ENCODE results near the gene MYO3B. TPM values are rescaled to one million over a fixed set of nuclear protein-coding genes. Genes with fewer than 3 reads are reported as not detected.
"Not testable (repeated sequence)": the region's sequence is repeated elsewhere in the genome, so short reads cannot be mapped to it uniquely, and the experiment has no call there.

MYO3B gene
- total RNA-seq, 1 experiment from 2014 or later, result 4.4 TPM

DNA sequence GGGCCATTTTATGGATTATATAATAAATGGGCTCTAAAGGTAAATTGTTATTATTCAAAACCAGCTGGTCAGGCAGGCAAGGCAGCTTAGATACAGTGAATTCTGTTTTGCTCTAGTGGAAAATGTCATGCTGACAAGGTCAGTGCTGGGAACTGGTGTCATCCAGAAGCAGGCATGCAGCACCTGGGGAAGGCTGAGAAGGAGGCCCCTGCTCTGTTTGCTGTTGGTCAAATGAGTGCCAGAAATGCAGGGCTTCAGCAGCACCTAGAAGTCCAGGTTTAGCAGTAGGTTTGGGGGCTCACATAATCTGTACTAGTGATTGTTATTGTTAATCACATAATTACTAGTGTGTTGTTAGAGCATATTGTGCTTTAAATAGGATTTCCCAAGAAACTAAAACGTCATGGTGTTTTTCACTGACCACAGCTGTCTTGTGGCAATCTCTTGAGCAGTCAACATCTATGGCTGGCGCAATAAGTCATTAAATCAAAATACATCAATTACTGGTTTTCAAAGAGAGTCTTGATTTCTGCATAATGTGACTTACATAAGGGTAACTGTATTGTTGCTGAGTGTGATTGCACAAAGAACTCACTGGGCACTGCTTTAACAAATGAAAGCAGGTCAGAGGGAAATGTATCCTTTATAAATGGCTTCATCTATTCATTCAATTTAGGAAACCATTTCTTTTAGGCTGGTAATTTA is 99.1 kb downstream of the MYO3B start:
- no peaks in the 10 kb centered on the region for H3K4me1 ChIP-seq (ENCODE audit: low read length)
- H3K9me2 ChIP-seq (replicated peaks; ENCODE audit: insufficient read depth, low read length), result no peaks in the 10 kb centered on the region
- no peaks in the 10 kb centered on the region for H3K27me3 ChIP-seq (ENCODE audit: low read length)
- H3K27ac ChIP-seq (ENCODE audit: low read length), result no peak overlapping the region
- no peaks in the 10 kb centered on the region for H3K36me3 ChIP-seq (ENCODE audit: insufficient read depth, low read length)
- H3K4me2 ChIP-seq (ENCODE audit: low read depth, low read length, poor library complexity, severe bottlenecking), result no peak overlapping the region
- no peaks in the 10 kb centered on the region for H3K79me2 ChIP-seq (ENCODE audit: low read length)
- no peak for DNase-seq
- H4K20me1 ChIP-seq (ENCODE audit: insufficient read depth, low read depth, low read length), result no peaks in the 10 kb centered on the region
- H3K9me3 ChIP-seq (ENCODE audit: low read length), result no peaks in the 10 kb centered on the region
- H3K9ac ChIP-seq (ENCODE audit: low read length), result no peak overlapping the region
- no peak overlapping the region for H3K4me3 ChIP-seq (ENCODE audit: low read length)
- no peak overlapping the region for H2AFZ ChIP-seq (ENCODE audit: low read length)

DNA sequence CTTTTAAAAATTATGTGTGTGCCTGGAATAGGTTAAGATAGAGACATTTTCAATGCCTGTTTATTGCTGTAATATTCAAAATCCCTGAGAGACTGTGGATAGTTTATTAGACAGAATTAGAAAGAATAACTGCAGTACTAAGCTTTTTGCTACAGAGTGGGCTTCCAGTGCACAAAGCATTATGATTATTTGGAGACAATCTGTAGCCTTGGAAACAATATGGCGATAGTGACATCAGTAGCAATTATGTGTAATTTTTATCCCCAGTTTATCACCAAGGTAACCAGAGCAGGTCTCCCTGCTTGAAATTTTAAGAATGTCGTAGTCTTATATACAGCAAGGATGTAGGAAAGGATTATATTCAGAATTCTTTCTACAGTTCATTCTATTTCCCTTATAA is 100.0 kb downstream of the MYO3B start:
- no peaks in the 10 kb centered on the region for H3K79me2 ChIP-seq (ENCODE audit: low read length)
- no peak overlapping the region for H3K4me3 ChIP-seq (ENCODE audit: low read length)
- H4K20me1 ChIP-seq (ENCODE audit: insufficient read depth, low read depth, low read length), result no peaks in the 10 kb centered on the region
- H3K27me3 ChIP-seq (ENCODE audit: low read length), result no peaks in the 10 kb centered on the region
- H3K4me2 ChIP-seq (ENCODE audit: low read depth, low read length, poor library complexity, severe bottlenecking), result no peak overlapping the region
- peaks cover under 1% of the 10 kb centered on the region for H3K4me1 ChIP-seq (ENCODE audit: low read length)
- H3K9me3 ChIP-seq (ENCODE audit: low read length), result no peaks in the 10 kb centered on the region
- H3K9ac ChIP-seq (ENCODE audit: low read length), result no peak overlapping the region
- no peaks in the 10 kb centered on the region for H3K9me2 ChIP-seq (replicated peaks; ENCODE audit: insufficient read depth, low read length)
- no peak overlapping the region for H3K27ac ChIP-seq (ENCODE audit: low read length)
- no peak overlapping the region for H2AFZ ChIP-seq (ENCODE audit: low read length)
- H3K36me3 ChIP-seq (ENCODE audit: insufficient read depth, low read length), result no peaks in the 10 kb centered on the region
- no peak for DNase-seq

DNA sequence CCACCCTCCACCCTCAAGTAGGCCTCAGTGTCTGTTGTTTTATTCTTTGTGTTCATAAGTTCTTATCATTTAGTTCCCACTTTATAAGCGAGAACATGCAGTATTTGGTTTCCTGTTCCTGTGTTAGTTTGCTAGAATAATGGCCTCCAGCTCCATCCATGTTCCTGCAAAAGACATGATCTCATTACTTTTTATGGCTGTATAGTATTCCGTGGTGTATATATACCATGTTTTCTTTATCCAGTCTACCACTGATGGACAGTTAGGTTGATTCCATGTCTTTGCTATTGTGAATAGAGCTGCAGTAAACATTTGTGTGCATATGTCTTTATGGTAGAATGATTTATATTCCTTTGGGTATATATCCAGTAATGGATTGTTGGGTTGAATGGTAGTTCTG is 101.7 kb downstream of the MYO3B start:
- not testable (repeated sequence) for H3K4me2 ChIP-seq (ENCODE audit: low read depth, low read length, poor library complexity, severe bottlenecking); H2AFZ ChIP-seq (ENCODE audit: low read length); H3K4me3 ChIP-seq (ENCODE audit: low read length); H3K27ac ChIP-seq (ENCODE audit: low read length); H4K20me1 ChIP-seq (ENCODE audit: insufficient read depth, low read depth, low read length); DNase-seq; H3K27me3 ChIP-seq (ENCODE audit: low read length); H3K9me3 ChIP-seq (ENCODE audit: low read length); H3K9me2 ChIP-seq (replicated peaks; ENCODE audit: insufficient read depth, low read length); H3K9ac ChIP-seq (ENCODE audit: low read length); H3K79me2 ChIP-seq (ENCODE audit: low read length); H3K36me3 ChIP-seq (ENCODE audit: insufficient read depth, low read length)
- H3K4me1 ChIP-seq (ENCODE audit: low read length), result peaks cover 11% of the 10 kb centered on the region

DNA sequence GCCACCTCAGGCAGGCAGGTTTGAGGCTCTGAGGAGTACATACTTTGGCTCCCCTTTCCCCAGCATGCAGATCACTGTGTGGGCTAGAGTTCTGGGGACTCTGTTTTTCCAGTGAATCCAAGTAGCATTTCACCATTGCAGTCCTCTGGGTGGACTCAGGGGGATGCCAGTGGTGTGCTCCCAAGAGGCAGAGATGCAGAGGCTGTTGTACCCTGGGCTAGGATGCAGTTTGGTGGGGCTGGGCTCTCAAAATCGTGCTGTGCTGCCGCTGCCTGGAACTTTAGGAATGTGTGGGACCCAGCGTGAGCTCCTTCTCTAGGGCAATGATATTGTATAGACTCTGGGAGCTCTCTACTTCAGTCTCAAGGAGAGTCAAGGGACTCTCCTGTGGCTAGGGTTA is 104.9 kb downstream of the MYO3B start:
- Histone ChIP-seq H3K9ac (ENCODE audit: low read length) (no peak overlapping the region), H3K9me3 (ENCODE audit: low read length) (no peaks in the 10 kb centered on the region), H3K36me3 (ENCODE audit: insufficient read depth, low read length) (no peaks in the 10 kb centered on the region), H4K20me1 (ENCODE audit: insufficient read depth, low read depth, low read length) (no peaks in the 10 kb centered on the region), H3K79me2 (ENCODE audit: low read length) (no peaks in the 10 kb centered on the region), H2AFZ (ENCODE audit: low read length) (no peak overlapping the region), H3K4me3 (ENCODE audit: low read length) (no peak overlapping the region), H3K27ac (ENCODE audit: low read length) (no peak overlapping the region), H3K9me2 (replicated peaks; ENCODE audit: insufficient read depth, low read length) (no peaks in the 10 kb centered on the region), H3K4me1 (ENCODE audit: low read length) (peaks cover 11% of the 10 kb centered on the region), H3K4me2 (ENCODE audit: low read depth, low read length, poor library complexity, severe bottlenecking) (no peak overlapping the region), H3K27me3 (ENCODE audit: low read length) (no peaks in the 10 kb centered on the region)
- DNase-seq, result no peak

DNA sequence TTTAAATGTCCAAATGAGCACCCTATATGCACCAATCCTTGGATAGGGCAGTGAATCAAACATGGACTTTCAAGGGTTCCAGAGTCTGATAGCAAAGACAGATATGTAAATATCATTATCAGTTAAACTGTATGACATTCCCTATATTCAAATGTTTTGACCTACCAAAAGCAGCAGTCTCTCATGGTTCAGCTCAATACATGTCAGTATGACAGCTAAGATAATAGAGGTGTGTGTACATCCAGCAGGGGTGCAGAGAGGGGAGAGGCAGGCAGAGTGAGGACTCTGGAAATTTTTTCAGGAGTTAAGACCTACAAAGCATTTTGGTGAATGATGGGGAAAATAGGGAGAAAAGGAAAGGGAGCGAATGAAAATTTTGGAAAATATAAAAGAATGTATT is 106.3 kb downstream of the MYO3B start:
- H3K79me2 ChIP-seq (ENCODE audit: low read length), result no peaks in the 10 kb centered on the region
- no peak for DNase-seq

DNA sequence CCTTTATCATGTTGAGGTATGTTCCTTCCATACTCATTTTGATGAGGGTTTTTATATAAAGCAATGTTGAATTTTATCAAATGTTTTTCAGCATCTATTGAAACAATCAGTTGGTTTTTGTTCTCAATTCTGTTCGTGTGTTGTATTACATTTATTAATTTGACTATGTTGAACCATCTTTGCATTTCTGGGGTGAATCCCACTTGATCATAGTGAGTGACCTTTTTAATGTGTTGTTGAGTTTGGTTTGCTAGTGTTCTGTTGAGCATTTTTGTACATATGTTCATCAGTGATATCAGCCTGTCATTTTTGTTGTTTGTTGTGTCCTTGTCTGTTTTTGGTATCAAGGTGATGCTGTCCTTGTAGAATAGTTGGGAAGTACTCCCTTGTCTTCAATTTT is 110.9 kb downstream of the MYO3B start:
- H3K9ac ChIP-seq (ENCODE audit: low read length), result no peak overlapping the region
- DNase-seq, result no peak
- no peaks in the 10 kb centered on the region for H4K20me1 ChIP-seq (ENCODE audit: insufficient read depth, low read depth, low read length)
- H3K27ac ChIP-seq (ENCODE audit: low read length), result no peak overlapping the region
- H3K4me1 ChIP-seq (ENCODE audit: low read length), result peaks cover under 1% of the 10 kb centered on the region; the same call in 1 of the 2 replicates
- no peak overlapping the region for H3K4me3 ChIP-seq (ENCODE audit: low read length)
- H3K36me3 ChIP-seq (ENCODE audit: insufficient read depth, low read length), result no peaks in the 10 kb centered on the region
- no peaks in the 10 kb centered on the region for H3K79me2 ChIP-seq (ENCODE audit: low read length)
- no peaks in the 10 kb centered on the region for H3K9me3 ChIP-seq (ENCODE audit: low read length)
- no peak overlapping the region for H3K4me2 ChIP-seq (ENCODE audit: low read depth, low read length, poor library complexity, severe bottlenecking)
- H3K27me3 ChIP-seq (ENCODE audit: low read length), result no peaks in the 10 kb centered on the region
- no peaks in the 10 kb centered on the region for H3K9me2 ChIP-seq (replicated peaks; ENCODE audit: insufficient read depth, low read length)
- no peak overlapping the region for H2AFZ ChIP-seq (ENCODE audit: low read length)

More for the DNA sequence above, 106.3 kb downstream of the MYO3B start:
- Histone ChIP-seq H4K20me1 (ENCODE audit: insufficient read depth, low read depth, low read length) (no peaks in the 10 kb centered on the region), H3K27me3 (ENCODE audit: low read length) (no peaks in the 10 kb centered on the region), H3K4me1 (ENCODE audit: low read length) (peaks cover 11% of the 10 kb centered on the region), H3K27ac (ENCODE audit: low read length) (no peak overlapping the region), H3K9ac (ENCODE audit: low read length) (no peak overlapping the region), H3K9me3 (ENCODE audit: low read length) (no peaks in the 10 kb centered on the region), H3K36me3 (ENCODE audit: insufficient read depth, low read length) (no peaks in the 10 kb centered on the region), H3K9me2 (replicated peaks; ENCODE audit: insufficient read depth, low read length) (no peaks in the 10 kb centered on the region), H3K4me3 (ENCODE audit: low read length) (no peak overlapping the region), H3K4me2 (ENCODE audit: low read depth, low read length, poor library complexity, severe bottlenecking) (no peak overlapping the region), H2AFZ (ENCODE audit: low read length) (no peak overlapping the region)

DNA sequence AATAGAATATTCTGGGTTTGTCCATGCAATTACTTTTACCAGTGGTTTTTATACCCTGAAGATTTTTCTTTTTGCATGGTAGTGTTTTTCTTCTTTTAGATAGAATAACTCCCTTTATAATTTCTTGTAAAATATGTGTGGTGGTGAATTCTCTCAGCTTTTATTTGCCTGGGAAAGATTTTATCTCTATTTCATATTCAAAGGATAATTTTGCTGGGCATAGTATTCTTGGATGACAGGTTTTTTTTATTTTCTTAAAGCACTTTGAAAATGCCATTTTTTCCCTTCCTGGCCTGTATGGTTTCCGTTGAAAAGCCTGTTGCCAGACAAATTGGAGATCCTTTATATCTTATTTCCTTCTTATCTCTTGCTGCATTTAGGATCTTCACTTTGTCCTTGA is 113.5 kb downstream of the MYO3B start:
- H3K27me3 ChIP-seq (ENCODE audit: low read length), result no peaks in the 10 kb centered on the region
- H4K20me1 ChIP-seq (ENCODE audit: insufficient read depth, low read depth, low read length), result no peaks in the 10 kb centered on the region

DNA sequence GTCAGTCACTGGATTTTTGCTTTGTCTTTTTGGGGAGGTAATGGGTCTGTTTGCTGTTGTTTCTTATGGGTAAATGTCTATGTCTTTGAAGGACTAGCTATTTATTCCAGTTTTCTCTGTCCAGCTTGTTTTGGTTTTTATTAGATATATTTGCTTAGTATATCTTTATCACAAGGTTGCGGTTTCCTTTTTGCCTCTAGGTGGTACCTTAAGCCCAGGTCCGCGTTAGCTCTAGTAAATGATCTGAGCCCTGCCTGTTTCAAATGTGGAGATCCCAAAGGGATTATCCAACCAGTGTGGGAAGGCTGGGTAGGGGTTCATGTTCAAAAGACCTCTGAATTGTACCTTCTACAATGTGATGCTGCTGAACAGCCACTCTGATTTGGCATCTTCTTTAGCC is 114.5 kb downstream of the MYO3B start:
- Histone ChIP-seq H3K9me2 (replicated peaks; ENCODE audit: insufficient read depth, low read length) (no peaks in the 10 kb centered on the region), H3K4me1 (ENCODE audit: low read length) (no peaks in the 10 kb centered on the region), H3K79me2 (ENCODE audit: low read length) (no peaks in the 10 kb centered on the region), H3K4me3 (ENCODE audit: low read length) (no peak overlapping the region), H2AFZ (ENCODE audit: low read length) (no peak overlapping the region), H3K9ac (ENCODE audit: low read length) (no peak overlapping the region), H3K27ac (ENCODE audit: low read length) (no peak overlapping the region), H3K9me3 (ENCODE audit: low read length) (no peaks in the 10 kb centered on the region), H3K36me3 (ENCODE audit: insufficient read depth, low read length) (no peaks in the 10 kb centered on the region), H3K27me3 (ENCODE audit: low read length) (no peaks in the 10 kb centered on the region), H4K20me1 (ENCODE audit: insufficient read depth, low read depth, low read length) (no peaks in the 10 kb centered on the region), H3K4me2 (ENCODE audit: low read depth, low read length, poor library complexity, severe bottlenecking) (no peak overlapping the region)
- no peak for DNase-seq

More for the DNA sequence above, 113.5 kb downstream of the MYO3B start:
- Histone ChIP-seq H3K4me2 (ENCODE audit: low read depth, low read length, poor library complexity, severe bottlenecking) (no peak overlapping the region), H3K79me2 (ENCODE audit: low read length) (no peaks in the 10 kb centered on the region), H3K9me2 (replicated peaks; ENCODE audit: insufficient read depth, low read length) (no peaks in the 10 kb centered on the region), H3K9me3 (ENCODE audit: low read length) (no peaks in the 10 kb centered on the region), H3K4me1 (ENCODE audit: low read length) (no peaks in the 10 kb centered on the region), H3K4me3 (ENCODE audit: low read length) (no peak overlapping the region), H3K36me3 (ENCODE audit: insufficient read depth, low read length) (no peaks in the 10 kb centered on the region), H3K27ac (ENCODE audit: low read length) (no peak overlapping the region), H2AFZ (ENCODE audit: low read length) (no peak overlapping the region), H3K9ac (ENCODE audit: low read length) (no peak overlapping the region)
- DNase-seq, result no peak

Data from Karpas-422 (cell line).